Right lobe of liver (tissue), 4 donors: Measurements from ENCODE around the gene RHEB.

Source experiments
- POLR2A ChIP-seq: fragments of 450-650 bp; IDR thresholded peaks from one replicate; pipeline ENCODE4 v1.6.1; 2017; ENCODE audit warnings: antibody characterized with exemption, mild to moderate bottlenecking
- TF ChIP-seq, protein P1 (sequence below), 4 donors: fragments of 200-600 bp in 3 of 4; fragments of 450-650 bp in 1 of 4; IDR thresholded peaks; one replicate each; pipeline versions ENCODE4 v1.5.1 to v1.8.0; 2016 to 2022; ENCODE audit warnings: antibody characterized with exemption in 4 of 4, mild to moderate bottlenecking in 2 of 4
- donor health status: DM: no; HTN: no; CAD: no.
- donor health status: DM: no; HTN: no; CAD: no.
- donor health status: DM: no; HTN: yes; CAD: no.

DNA sequence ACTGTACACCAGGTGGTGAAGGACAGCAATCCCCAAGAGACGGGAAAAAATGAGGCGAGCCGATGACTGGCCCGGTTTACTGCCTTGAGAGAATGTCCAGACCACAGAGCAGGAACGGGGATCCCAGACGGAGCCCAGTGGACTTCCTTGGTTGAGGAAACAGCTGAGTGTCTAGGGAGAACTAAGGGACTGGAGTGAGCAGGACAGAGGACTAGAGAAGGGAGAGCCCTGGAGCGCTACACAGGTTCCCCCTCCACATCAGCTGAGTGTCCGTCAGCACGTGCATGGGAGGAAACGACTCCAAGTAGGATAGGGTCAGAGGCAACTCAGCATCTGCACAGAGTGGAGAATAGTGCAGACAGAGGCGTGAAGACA lies 102.8 kb downstream of the RHEB start:
- TF ChIP-seq, protein P1, sequence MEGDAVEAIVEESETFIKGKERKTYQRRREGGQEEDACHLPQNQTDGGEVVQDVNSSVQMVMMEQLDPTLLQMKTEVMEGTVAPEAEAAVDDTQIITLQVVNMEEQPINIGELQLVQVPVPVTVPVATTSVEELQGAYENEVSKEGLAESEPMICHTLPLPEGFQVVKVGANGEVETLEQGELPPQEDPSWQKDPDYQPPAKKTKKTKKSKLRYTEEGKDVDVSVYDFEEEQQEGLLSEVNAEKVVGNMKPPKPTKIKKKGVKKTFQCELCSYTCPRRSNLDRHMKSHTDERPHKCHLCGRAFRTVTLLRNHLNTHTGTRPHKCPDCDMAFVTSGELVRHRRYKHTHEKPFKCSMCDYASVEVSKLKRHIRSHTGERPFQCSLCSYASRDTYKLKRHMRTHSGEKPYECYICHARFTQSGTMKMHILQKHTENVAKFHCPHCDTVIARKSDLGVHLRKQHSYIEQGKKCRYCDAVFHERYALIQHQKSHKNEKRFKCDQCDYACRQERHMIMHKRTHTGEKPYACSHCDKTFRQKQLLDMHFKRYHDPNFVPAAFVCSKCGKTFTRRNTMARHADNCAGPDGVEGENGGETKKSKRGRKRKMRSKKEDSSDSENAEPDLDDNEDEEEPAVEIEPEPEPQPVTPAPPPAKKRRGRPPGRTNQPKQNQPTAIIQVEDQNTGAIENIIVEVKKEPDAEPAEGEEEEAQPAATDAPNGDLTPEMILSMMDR (IDR thresholded peaks at IDR 0.05): no peak
- TF ChIP-seq POLR2A: no peak
